ENCODE measurements around the gene STX16.

The STX16 gene

GRCh38 chr20:58699623-58700107 is 48.6 kb downstream of the STX16 start:
- DNase-seq: no peak

- DNase-seq: no peak
Observed at GRCh38 chr20:58700121-58700821, 49.2 kb downstream of the STX16 start.

DNA sequence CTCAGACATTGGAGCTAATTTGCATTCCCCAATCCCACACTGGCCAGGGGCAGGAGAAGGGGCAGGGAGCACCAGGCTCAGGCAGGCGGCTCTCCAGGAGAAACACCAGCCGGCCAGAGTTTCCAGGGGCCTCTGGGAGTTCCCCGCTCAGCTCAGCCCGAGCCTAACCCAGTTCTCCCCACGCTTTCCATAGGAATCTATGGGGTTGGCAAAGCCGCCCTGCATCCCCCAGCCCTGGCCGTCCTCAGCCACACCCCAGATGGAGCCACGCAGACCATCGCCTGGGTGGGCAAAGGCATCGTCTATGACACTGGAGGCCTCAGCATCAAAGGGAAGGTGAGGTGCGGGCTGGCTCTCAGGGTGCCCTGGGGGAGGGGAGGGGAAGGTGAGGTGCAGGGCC is 49.7 kb downstream of the STX16 start:
- DNase-seq: no peak

DNA sequence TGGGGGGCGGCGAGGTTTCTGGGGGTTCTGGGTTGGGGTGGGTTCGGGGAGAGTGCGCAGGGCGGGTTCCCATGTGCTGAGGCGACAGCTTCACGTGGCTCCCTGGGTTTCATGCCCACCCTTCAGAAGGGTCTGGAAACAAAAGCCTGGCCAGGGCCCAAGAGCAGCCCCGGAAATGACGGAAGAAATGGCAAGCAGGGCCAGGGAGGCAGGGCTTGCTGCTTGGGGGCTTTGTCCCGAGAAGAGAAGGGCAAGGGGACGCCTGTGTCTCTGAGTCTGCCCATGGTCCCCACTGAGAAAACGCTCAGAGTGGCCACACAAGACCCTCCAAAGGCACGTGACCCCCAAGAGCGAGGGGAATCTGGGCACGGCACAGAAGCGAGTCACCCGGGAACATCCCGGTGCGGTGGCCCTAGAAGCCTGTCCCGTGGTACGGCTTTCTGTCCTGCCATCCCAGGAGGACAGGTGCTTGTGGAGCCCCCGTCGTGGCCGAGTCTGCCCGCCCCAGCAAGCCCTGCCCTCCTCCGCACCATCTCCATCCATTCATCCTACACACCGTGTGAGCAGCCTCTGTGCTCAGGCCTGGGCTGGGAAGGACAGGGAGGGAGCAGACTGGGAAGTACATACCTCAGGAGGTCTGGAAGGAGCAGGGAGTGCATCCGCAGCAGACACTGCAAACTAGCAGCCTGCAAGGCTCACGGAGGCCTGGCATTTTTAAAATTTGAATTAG is 50.5 kb downstream of the STX16 start:
- DNase-seq: no peak

DNA sequence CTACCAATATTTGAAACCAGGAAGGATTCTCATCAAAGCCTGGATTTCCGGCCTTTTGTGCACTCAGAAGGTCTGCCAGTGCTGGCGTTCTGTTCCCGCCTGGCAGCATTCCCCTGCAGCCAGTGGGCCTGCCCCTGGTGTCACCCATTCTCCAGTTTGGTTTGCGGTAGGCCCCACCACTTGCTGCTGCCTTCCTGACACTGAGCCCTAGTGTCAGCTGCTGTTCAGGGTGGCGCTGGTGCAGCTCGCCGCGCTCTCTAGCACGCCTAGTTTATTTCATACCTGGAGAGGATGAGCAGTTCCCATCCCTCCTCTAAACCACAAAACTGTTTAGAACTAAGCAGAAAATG is 51.1 kb downstream of the STX16 start:
- no peak for DNase-seq

DNA sequence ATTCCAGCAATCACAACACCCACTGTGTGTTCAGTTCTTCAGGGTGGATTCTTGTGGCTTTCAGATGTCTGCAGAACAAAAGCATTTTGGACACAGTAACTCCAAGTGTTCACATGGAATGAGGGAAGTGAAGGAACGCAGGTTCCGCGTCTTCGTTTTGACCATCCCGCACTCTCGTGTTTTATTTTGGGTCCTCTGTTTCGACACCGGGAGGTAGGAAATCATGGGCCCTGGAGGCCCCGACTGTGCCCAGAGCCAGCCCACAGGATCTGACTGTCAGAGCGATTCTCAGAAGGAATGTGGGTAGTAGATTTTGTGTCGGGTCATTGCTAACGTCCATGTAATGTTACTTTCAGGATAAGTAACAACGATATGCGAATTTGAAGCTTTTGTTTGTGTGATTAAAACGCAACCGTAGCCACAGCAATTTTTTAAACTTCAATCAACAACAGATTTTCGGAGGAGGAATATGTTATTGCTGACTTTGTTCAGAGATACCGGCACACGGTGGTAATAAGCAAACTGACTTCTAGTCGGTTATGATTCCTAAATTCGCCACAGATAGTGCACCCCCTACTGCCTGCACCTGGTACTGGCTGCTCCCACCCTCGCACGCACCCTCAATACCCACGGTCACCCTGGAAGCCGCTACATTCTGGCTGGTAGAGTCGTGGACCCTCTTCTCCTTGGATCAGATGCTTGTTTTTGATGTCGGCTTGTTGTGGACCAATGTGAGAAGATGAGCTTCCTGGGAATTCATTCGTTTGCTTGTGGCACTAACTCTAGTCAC is 52.0 kb downstream of the STX16 start:
- no peak for DNase-seq

- no peak for DNase-seq
Observed at GRCh38 chr20:58703765-58704371, 52.8 kb downstream of the STX16 start.

GRCh38 chr20:58705208-58705926 is 54.3 kb downstream of the STX16 start:
- no peak for DNase-seq

GRCh38 chr20:58706150-58706892 is 55.2 kb downstream of the STX16 start:
- no peak for DNase-seq

DNA sequence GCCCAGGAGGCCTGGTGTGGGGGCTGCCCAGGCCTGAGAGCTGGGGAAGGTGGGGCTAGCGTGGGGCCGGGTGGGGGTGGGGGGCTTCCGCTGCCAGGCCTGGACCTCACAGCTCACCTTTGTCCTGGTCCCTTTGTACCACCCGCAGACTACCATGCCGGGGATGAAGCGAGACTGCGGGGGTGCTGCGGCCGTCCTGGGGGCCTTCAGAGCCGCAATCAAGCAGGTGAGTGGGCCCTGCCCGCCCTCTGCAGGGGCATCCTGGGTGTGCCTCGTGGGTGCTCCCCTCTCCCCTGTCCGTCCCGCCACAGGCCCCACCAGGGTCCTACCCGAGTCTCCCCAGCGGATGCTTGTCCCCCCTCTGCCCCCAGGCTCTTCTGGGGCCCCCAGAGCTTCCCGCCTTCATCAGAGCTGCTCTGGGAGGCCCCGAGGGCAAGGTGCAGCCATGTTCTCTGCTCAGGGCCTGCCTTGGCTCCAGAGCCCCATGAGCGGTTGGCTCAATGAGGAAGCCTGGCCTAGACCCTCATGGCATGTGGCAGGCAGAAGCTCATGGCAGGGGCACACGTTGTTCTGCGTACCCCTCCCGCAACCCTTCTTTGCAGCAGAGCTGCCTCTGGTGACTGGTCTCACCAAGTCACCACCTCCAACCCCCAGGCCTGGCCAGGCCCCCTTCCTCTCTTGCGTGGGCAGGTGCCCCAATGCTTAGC is 56.0 kb downstream of the STX16 start:
- no peak for DNase-seq

GRCh38 chr20:58707770-58708169 is 56.7 kb downstream of the STX16 start:
- no peak for DNase-seq

DNA sequence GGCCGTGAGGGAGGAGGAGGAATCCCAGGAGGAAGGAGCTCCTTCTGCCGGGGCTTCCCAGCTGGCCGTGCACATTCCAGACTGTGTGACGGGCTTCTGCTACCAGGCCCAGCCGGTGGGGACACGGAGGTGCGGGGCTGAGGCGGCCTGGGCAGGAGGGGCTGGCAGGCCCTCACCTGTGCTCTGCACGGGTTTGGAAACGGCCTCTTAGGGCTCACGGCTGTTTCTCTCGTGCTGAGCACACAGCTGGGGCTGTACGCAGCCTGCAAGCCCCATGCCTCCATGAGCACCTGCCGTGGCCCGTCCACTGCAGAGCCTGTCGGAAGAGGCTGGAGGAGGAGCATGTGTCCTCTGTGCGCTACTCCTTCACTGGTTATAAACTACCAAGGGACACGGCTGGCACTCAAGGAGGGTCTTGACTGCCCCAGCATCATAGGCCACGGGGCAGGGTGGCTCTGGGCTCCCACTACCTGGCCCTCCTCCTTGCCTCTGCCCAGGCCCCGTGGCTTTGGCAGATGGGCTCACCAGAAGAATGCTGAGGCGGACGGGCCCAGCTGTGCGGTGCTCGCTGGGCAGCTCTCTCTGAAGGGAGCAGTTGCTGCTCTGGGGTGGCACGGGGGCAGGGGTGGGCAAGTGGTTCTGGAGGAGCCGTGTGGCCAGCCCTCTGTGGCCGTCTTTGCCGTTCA is 57.3 kb downstream of the STX16 start:
- DNase-seq: no peak

GRCh38 chr20:58709013-58709702 is 58.1 kb downstream of the STX16 start:
- no peak for DNase-seq

DNA sequence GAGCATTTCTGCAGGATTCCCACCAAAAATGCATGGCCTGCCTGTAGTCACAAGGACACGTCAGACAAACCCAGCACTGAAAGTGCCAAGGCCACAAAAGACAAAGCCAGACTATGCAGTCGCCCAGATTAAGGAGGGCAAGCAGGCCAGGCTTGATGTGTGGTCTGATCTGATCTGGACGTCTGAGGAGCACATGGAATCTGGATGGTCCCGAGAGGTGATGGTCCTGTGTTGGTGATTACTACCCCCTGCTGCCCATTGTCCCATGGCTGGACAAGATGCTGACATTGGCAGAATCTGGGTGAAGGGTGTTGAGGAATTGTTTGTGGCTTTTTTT is 58.6 kb downstream of the STX16 start:
- DNase-seq: no peak

DNA sequence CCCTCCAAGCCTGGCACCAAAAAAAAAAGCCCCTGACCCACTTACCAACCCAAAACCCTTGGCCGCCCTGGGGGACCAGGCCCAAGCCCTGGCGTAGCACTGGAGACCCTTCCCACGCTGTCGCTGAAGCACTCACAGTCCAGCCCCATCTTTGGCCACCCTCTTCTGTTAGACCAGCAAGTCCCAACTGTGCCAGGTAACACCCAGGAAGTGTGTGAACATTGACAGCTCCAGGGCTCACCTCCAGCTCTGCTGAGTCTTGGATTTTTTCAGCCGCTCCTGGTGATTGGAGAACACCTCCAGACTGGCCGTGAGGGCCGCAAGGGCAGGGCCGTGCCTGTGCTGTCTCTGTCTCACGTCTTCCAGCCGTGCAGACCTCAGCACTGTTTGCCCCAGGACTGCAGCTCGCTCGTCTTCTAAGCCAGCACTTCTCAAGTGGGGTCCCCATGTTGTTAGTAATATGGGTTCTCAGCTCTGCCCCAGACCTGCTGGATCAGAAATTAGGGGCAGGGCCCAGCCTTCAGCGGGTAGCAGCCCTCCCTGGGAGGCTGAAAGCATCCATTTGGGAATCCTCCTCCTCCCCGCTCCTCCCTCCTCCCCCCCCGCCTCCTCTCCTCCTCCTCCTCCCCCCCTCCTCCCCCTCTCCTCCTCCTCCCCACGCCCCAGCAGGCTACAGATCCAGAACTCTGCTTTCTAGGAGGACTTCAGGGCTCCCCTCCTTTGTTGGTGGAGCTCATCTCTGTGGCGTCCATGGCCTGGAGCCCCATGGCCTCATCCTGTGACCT is 59.6 kb downstream of the STX16 start:
- no peak for DNase-seq

- no peak for DNase-seq
Observed at GRCh38 chr20:58711266-58712051, 60.4 kb downstream of the STX16 start.

DNA sequence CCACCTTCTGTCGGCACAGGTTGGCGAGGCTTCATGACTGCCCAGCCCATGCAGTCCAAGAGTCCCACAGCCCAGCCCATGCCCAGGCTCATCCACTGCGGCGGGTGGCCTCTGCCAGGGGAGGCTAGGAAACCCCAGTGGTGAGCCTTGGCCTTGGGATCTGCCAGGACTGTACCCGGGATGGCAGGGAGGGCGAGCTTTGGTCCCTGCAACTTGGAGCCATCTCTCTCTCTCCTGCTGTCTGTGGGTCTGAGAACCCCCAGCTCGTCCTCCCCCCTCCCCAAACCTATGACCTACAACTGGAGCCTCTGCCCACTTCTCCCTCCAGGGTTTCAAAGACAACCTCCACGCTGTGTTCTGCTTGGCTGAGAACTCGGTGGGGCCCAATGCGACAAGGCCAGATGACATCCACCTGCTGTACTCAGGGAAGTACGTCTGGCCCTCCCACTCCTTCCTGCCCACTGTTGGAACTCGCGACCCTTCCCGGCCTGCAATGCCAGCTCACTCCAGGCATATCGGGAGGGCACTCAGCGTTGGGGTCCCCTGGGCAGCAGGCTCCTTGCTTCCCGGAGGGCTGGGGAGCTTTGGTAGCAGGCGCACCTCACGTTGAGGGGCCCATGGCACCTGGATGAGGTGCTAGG is 61.2 kb downstream of the STX16 start:
- no peak for DNase-seq

All from NCI-H1694 treated with DMSO at 0.1 percent for 48 hours (cell line).